ENCODE results near the gene PRM3.

The PRM3 gene

DNA sequence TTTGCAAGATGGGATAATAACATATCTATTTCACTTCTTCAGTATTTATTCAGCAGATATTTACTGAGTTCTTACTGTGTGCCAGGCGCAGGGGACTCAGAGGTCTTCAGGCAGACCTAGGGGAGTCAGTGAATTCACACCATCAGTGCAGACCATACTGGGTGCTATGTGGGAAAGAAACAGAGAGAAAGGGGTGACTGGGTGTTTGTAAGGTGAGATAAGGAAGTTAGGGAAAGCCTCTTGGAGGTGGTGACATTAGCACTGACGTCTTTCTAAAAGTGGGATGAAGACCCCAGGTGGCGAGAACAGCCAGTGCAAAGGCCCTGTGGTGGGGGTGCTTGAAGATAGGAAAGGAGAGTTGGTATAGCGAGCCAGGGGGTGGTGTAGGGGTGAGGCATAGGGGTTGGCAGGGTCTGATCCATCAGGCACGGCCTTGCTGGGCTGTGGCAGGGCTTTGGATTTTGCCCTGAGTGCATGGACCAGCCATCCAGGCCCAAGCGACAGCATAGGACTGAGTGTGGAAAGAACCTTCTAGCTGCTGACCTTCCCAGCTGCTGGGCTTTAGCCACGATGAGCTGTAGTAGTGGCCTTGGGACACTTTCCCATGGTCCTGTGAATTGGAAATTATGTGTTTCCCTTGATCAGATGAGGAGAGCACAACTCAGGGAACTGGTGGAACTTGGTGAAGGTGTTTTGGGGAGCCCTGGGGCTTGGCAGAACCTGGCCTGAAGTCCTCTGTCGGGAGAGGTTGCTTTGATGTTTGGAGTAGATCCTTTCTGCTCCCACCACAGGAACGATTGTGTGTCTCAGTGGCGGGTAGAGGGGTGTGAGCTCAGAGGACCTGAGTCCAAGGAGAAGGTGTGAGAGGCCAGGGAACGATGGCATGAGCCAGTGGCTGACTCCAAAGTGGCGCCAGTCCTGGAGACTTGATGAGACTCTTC is 13.5 kb downstream of the PRM3 start:
- no peak for DNase-seq (ENCODE audit: low read depth in 2 of 2, low spot score in 1 of 2)

DNA sequence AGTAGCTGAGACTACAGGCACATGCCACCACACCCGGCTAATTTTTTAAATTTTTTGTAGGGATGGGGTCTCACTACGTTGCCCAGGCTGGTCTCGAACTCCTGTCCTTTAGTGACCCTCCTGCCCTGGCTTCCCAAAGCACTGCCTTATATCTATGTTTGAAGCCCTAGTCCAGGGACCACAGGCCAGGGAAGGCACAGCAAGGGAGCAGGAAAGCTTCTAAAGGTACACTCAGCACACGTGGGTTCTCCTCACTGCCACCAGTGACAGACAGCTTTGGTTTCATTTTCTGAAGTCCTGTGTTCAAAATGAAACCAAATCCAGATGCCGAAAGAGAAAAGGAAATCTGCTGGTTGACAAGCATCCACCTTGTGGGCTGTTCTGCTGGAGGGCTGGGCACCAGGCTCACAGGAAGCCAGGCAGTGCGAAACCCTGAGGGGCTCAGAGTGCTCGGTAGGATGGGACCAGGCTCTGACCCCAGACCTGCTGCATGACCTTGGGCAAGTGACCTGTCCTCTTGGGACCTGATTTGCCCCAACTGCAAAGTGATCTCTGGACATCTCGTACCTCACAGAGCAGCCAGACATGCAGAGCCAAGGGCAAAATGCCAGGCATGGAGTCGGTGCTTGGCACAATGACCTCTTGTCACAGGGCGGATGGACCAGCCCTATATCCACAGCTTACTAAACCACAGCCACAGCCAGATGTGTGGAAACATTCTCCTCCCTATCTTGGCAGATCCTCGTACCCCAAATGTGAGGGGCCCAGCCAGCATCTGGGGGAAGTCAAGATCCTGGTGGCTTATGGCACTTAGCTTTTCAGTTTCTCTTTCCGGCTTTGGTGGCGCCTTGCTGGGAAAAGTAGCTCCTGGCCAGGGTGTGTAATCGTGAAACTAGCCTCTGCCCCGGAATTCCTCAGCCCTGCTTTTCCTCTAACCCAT is 14.6 kb downstream of the PRM3 start:
- no peak for DNase-seq (ENCODE audit: low read depth in 2 of 2, low spot score in 1 of 2)

DNA sequence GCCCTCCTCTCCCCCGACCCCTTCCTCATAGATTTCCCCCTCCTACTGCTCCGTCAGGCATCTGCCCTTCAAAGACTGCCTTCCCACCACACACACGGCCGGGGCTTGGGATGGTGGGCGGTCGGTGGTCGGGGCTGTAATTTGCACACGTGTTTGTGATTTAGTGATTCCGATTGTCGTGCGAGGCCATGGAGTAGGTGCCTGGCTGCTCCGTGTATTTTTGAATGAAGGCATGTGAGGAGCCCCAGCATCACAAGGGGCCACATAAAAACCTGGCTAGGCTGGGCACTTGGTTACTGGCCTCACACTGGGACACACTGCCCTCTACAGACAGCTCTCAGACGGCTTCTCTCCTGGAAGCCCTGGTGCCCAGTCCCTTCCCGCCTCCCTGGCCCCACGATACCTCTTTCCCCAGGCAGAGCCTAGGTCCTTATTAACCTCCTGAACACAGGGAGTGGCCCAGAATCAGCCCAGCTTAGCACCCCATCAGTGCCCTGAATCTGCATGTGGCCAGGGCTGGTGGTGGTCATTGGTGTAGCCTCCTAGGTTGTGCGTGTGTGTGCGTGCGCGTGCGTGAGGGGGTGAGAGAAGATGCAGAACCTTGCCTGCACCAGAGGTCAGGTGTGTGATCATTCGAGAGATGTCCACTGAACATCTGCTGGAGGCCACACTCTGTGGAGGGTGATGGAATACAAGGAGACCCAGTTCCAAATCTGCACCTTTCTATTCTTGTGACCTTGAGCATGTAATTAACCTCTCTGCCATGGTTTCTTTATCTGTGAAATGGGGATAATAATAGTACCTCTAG is 16.1 kb downstream of the PRM3 start:
- peak in 1 of 2 donors; percentile 39 for DNase-seq (ENCODE audit: low read depth in 2 of 2, low spot score in 1 of 2)

DNA sequence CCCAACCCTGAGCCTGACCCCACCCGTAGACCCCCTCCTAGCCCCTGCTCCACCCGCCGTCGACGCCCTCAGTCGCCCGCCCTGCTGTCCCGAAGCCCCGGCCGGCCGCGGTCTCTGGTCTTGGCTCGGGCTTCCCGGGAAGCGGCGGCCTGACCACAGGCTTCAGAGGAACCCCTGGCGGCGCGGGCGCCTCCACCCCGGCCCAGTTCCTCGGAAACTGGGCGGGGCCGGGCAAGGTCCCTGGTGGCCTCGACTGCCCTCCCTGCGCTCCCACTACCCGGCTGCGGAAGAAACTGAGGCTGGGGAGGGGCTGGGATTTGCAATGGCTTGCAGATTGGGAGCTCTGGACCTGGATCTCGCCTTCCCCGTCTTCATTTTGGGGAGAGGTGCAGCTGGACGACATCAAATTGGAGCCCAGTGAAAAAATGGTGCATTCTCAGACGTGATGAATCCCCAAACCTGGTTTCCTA is 16.7 kb downstream of the PRM3 start:
- peak in 1 of 2 donors; percentile 41 for DNase-seq (ENCODE audit: low read depth in 2 of 2, low spot score in 1 of 2)

DNA sequence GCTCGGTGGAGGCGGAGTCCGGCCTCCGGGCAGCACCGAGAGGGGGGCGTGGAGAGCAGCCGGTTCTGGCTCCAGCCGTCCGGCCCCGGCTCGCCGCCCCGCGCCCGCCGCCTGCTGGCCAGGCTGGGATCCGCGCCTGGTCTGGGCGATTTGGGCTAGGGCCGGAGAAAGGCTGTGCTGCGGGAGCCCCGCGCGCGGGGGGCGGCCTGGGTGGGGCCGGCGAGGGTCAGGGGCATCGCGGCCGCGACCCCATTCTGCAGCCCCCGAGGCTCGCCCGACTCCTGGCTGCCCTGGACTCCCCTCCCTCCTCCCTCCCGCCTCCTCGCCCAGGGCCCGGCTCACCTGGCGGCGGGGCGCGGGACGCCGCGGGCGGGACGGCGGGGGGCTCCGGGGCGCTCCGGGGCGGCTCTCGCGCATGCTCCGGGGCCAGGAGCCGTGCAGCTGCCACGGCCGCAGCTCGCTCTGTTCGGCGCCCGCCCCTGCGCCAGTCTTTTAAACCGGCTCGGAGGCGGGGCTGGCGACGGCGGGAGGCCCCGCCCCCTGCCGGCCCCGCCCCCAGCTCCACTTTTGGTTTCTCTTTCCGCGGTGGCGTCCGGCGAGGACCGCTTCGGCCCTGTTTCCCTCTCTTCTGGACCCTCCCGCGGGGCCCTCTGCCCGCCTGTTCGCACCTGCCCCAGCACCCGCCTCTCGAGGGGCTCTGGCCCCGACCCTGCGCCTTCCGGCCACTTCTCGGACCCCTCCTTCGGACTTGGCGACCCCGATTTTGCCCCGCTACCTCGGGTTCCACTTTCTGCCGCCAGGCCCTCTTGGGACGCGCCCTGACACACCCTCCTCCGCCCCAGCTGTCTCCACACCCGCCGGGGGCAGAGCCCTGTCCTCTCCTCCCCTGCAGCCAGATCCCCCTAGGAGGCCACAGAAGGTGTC is 17.4 kb downstream of the PRM3 start, which contains the start of gene SOCS1:
TSS of gene SOCS1 (minus strand) at position 468 of the 924 bp plus-strand sequence. CDS start 726 bp downstream, outside the sequence.
- DNase-seq (ENCODE audit: low read depth in 2 of 2, low spot score in 1 of 2): peak; percentile 82 to 87

DNA sequence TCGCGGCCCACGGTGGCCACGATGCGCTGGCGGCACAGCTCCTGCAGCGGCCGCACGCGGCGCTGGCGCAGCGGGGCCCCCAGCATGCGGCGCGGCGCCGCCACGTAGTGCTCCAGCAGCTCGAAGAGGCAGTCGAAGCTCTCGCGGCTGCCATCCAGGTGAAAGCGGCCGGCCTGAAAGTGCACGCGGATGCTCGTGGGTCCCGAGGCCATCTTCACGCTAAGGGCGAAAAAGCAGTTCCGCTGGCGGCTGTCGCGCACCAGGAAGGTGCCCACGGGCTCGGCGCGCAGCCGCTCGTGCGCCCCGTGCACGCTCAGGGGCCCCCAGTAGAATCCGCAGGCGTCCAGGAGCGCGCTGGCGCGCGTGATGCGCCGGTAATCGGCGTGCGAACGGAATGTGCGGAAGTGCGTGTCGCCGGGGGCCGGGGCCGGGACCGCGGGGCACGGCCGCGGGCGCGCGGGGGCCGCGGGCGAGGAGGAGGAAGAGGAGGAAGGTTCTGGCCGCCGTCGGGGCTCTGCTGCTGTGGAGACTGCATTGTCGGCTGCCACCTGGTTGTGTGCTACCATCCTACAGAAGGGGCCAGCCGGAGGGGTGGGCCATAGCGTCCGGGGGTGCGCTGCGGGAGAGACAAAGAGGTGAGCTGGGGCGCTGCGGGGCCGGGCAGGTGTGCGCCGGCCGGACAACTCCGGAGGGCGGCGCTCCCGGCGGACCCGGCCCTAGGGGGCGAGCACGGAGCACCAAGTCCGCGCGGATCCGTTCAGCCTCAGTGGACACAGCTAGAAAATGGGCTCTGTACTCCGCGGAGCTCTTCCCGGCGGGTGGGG is 18.3 kb downstream of the PRM3 start:
- peak in 1 of 2 donors; percentile 35 for DNase-seq (ENCODE audit: low read depth in 2 of 2, low spot score in 1 of 2)

DNA sequence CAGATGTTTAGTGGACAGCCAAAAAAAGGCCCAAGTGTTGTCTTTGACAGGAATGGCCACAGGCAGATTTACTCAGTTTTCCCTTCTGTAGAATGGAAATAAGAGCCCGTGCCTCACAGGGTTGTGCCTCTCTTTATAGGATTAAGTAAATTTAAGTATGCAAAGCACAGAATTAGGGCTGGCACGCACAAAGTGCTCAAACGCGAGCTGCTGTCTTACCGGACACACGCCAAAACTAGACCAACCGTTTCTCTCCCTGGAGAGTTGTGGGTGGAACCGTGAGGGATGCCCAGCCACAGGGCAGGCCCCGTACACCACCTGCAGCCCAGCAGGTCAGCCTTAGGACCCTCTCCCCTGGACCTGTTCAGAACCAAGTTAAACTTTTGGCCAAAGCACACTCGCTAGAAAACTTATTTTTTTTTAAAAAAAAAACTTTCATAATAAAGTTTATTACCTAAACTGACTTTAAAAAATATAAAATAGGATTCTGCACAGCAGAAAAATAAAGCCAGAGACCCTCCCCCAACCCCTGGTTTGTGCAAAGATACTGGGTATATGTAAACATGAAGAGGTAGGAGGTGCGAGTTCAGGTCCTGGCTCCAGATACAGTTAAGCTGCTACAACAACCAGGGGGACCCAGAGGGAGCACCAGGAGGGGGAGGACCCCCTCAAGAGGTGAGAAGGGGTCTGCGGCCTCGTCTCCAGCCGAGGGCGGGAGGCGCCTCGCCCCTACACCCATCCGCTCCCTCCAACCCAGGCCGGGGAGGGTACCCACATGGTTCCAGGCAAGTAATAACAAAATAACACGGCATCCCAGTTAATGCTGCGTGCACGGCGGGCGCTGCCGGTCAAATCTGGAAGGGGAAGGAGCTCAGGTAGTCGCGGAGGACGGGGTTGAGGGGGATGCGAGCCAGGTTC is 19.2 kb downstream of the PRM3 start:
- no peak for DNase-seq (ENCODE audit: low read depth in 2 of 2, low spot score in 1 of 2)

DNA sequence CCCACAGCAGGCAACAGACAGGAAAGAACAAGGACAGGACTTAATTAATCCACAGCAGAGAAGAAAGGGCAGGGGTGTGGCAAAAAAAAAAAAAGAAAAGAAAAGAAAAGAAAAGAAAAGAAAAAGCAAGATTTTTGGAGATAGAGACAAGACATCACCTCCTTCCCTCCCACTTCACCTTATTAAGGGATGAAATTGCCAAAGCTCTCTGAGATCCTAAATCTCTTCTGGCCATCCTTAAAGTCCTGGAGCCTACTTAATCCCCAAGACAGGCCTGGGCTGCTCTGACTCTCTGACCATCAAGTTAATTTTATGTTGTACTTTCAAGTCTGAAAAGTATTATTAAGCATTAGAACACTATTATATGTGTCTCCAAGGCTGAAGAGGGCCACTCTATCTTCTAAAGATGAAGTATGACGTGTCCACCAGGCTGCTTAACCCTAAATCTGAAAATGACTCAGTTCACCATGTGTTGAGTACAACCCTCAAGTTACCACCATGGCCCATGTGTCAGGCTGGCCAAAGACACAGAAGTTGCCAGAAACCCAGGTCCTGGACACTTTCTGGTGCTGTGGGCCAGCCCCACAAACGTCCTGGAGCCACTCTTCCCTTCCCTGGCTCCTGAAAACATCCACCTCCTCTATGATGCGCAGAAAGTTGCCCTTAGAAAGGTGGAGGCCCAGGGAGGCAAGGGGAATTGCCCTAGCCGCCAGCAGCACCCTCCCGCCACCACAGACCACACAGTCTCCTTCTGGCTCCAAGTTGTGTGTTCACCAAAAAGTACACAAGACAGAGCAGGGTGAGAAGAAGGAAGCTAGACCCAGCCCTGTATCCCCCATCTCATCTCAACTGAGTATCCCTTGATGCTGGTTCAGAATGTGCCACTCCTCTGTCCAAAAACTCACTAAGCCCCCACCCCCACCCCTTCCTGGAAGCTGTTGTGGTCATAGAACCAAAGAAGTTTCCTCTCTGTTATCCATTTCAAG is 20.1 kb downstream of the PRM3 start:
- no peak for DNase-seq (ENCODE audit: low read depth in 2 of 2, low spot score in 1 of 2)

DNA sequence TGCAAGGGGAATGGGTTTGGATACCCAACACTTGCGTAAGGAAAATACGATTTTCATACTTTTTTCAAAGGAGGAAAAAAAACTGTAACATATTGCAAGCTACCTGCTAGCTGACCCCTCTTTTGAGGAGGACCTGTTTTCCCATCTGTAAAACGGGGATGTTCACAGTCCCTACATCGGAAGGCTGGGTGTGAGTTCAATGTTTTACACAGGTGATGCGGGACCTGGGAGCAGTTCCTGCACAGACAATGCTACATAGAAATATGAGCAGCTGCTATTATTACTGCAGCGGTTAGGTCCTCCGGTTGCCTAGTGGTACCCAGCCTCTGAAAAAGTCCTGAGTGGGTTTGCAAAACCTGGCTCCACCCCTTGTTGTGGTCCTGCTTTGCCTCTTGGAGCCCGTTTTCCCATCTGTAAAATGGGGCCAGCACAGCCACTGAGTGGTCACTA is 20.9 kb downstream of the PRM3 start:
- DNase-seq (ENCODE audit: low read depth in 2 of 2, low spot score in 1 of 2): no peak

DNA sequence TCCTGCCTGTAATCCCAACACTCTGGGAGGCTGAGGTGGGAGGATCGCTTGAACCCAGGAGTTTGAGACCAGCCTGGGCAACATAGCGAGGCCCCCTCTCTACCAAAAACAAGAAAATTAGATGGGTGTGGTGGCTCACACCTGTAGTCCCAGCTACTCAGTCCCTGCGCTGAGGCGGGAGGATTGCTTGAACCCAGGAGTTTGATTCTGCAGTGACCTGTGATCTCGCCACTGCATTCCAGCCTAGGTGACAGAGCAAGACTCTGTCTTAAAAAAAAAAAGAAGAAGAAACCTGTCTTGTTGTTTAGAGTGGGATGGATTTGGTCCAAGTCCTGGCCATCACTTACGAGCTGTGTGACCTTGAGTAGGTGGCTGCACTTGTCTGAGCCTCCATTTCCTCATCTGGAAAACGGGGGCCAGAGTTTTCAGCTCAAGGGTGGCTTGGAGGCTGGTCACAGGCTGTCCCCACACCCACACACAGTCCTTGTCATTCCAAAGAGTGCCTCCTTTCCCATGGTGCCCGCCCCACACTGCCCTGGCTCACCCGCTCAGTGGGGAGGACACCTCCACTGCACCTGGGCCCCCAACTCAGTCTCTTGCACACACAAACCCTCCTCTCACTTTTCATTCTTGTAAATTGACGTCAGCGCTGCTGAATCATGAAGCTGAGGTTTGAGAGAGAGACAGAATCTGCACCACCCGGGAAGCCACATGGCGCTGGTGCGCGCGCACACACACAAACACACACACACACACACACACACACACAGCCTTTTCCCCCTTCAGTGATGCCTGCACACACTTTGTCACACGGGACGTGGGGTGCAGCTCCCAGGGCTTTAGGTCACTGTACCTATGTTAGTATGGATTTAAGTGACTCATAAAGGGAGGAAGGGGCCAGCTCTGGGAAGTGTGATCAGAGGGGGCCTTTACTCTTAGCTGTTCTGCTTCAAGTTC is 21.6 kb downstream of the PRM3 start:
- peak; percentile 45 to 63 for DNase-seq (ENCODE audit: low read depth in 2 of 2, low spot score in 1 of 2)

DNA sequence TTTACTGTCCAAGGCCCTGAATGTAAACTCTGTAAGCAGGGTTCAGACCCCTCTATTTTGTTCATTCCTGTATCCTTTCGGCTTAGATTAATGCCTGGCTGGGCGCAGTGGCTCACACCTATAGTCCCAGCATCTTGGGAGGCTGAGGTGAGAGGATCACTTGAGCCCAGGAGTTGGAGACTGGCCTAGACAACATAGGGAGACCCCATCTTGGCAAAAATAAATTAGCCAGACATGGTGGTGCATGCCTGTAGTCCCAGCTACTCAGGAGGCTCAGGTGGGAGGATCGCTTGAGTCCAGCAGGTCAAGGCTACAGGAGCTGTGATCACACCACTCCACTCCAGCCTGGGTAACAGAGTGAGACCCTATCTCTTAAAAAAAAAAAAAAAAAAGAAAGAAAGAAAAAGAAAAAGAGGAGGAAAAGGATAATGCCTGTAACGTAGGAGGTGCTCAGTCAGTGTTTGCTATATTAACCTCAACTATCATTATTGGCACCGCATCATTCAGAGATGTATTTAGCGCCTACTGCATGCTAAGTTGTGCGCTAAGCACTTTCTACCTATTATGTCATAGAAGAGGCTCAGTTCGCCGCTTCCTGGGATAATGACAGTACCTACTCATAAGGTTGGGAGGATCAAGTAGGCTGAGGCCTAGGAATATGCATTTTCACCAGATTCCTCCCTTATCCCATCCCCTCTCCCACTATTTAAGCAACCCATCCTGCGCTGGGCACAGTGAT is 22.5 kb downstream of the PRM3 start:
- DNase-seq (ENCODE audit: low read depth in 2 of 2, low spot score in 1 of 2): no peak

DNA sequence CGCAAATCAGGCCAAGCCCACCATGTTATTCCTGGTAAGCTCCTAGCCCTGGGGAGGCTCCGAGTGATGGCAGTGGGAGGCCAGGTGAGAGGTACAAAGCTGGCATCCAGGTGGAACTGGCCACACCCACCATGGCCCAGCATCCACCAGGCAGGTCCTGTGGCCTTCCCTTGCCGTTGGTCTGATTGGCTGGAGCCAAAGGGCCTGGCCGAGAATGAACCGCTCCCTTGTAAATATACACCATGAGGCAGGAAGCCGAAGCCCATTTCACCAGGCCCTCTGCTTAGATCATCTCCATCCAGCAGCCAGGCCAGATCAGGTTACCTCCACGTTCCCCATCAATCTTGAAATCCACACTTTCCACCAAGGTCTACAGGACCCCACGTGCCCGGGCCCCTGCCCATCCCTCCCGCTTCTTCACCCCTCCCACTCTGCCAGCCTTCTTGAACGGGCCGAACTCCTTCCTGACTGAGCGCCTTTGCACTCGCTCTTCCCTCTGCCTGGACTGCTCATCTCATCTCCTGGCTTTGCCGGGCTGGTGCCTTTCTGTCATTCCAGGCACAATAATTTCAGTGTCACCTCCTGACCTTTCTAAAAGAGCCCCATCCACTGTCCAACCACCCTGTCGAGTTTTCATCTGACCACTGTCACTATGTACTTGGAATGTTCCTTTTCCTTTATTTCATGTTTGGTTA is 23.2 kb downstream of the PRM3 start:
- DNase-seq (ENCODE audit: low read depth in 2 of 2, low spot score in 1 of 2): no peak

DNA sequence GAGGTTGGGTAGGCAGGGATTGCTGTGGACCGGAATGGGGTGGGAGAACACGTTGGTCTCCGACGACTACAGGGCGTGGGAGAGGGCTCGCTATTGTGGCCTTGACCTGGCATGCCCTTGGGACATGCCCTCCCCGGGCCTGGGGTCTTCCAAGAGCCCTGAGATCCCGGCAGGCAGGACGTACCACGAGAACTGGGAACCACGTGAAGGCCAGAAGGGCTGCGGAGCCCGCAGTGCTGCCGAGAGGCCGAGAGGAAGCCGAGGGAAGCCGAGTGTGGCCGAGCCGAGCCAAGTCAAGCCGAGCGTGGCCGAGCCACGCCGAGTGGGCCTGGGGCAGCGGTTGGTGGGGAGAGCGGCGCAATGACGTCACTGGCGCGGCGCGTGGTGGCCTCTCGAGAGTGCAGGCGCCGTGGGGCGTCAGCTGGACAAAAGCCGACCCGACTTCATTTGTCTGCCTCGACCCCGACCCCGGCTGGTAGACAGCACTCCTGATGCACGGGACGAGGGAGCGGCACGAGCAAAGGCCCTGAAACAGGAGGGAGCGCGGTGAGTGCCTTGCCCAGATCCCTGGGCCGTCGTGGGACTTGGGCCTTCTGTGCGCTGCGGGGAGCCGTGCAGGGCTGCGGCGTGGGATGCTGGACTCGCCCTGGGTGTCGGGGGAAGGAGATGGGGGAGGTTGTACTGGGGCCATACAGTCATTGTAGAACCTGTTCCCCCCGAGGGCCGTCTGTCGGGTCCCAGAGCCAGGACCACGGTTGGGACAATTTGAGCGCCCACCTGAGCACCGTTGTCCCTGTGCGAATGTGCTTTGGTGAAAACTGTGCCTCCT is 24.0 kb downstream of the PRM3 start:
- no peak for DNase-seq (ENCODE audit: low read depth in 2 of 2, low spot score in 1 of 2)

All from stimulated activated CD8-positive, alpha-beta memory T cell treated with anti-CD3 and anti-CD28 coated beads, Interleukin-4, amount 100 ng/mL, for 1 hour (primary cell).